PC-3 (cell line): ENCODE measurements around the gene CLDN1.

Experiments
- CTCF ChIP-seq: fragments of 300-600 bp; sonication (generic); conservative IDR thresholded peaks from 2 replicates; pipeline ENCODE4 v1.5.1; 2017; ENCODE audit warnings: antibody characterized with exemption, low read depth, mild to moderate bottlenecking, low read length
- EZH2 ChIP-seq: fragments of 300-600 bp; sonication (generic); IDR thresholded peaks from one replicate; pipeline ENCODE4 v1.6.1; 2017; ENCODE audit warnings: antibody characterized with exemption, mild to moderate bottlenecking, low read length; ENCODE audit not compliant: unreplicated experiment

DNA sequence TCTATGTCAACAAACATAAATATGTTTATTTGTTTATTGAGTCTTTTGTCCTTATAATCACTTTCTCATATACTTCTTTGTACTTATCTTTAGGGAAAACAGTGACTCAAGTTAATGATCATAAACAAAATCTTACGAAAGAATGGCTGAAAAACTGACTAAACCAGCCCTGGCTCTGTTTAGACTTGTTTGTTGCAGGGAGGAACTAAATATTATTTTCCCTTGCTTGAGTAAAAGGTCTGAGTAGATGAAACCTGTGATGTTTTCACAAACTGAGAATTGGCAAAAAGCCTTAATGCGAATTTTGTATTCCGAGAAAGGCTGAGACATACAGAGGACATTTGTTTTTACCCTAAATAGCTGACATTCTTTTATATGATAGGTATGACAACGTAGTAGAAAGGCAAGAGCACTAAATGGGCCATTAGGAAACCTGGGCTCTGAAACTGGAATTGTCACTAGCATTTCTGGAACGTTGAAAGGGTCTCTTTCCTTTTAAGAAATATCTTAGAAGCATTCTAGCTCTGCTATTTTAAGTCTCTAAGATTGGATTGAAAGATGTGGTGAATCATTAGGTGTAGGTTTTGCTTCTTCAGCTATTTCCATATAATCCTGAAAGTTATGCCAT is 47.5 kb upstream of the CLDN1 start:
- TF ChIP-seq CTCF (no peak), EZH2 (no peak)
